ENCODE data around the gene PLSCR2. TPM values are rescaled to one million over a fixed set of nuclear protein-coding genes. Genes with fewer than 3 reads are reported as not detected.

The PLSCR2 gene
- total RNA-seq (2022; extraction: Qiagen RNA extraction), result 0.11 to 0.19 TPM in 2 of 5 replicates, not detected in the others

GRCh38 chr3:146469150-146470017, at the start of gene PLSCR2:
Gene PLSCR2 (minus strand): TSS chr3:146469561. CDS start chr3:146459904, 9,657 bp downstream.

Other genes starting within 250 kb of the PLSCR2 start
- gene PLSCR4, start 218.5 kb downstream of the PLSCR2 start, total RNA-seq (2022; extraction: Qiagen RNA extraction), result 7.3 to 12.0 TPM (median 9.9 TPM) in 5 replicates
- gene PLSCR1, start 75.0 kb upstream of the PLSCR2 start, total RNA-seq (2022; extraction: Qiagen RNA extraction), result 45.7 to 51.7 TPM (median 49.5 TPM) in 5 replicates
- not detected in 5 replicates for gene PLSCR5, start 135.8 kb upstream of the PLSCR2 start, total RNA-seq (2022; extraction: Qiagen RNA extraction)

All from A549 treated with dexamethasone at 1 μM for 4 hours (cell line).